Measurements from ENCODE around the gene NFIB. TPM values are rescaled to one million over a fixed set of nuclear protein-coding genes. Genes with fewer than 3 reads are reported as not detected.

Gene NFIB
- total RNA-seq, 2 experiments from 2014 or later: not detected

DNA sequence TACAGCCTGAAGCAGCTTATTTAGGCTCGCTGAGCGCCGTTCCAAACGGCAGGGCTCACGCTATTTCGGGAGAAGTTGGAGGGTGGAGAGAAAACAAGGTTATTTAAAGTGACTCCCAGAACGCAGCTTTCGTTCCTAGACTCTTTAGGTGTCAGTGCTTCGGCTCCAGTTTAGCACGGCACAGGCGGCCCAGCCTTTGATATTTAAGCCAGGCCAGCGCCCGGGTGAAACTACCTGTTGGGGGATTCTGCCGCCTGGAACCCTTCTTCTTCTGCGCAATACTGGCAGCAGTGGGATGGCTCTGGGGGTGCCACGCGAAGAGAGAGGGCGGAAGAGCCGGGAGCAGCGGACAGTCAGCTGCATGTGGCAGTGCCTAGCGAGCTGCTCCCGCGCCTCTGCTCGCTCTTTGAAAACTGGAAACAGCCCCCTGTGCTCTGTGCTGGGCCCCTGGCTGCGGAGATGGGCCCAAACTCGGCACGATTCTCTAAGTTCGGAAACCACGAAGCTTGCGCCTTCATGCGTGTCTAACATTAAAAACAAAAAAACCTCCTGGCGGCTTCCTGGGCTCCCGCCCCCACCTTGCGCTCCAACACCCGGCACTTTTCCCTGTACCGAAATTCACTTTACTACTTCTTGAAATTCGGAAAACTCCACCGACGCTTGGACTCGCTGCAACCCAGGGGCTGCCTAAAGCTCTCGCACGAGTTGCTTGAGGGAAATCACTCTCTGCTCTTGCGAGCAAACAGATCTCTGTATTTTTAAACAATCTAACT is 34.6 kb upstream of the NFIB start:
- peaks cover 55% of the 10 kb centered on the region for H3K27me3 Mint-ChIP-seq
- H3K27ac Mint-ChIP-seq: no peak overlapping the region
- ChIA-PET CTCF (interaction anchor here (0.8 kb wide), 1 partner anchor 921 kb away, joined by 3 read pairs; no protein-coding TSS in a partner anchor), POLR2A (no interaction called here)
- DNase-seq (no peak), ATAC-seq (no peak)
- intact Hi-C loops (cut with micrococcal nuclease): loop anchor here (5.0 kb wide), 1 partner anchor 36 kb away; the partner anchor contains the start of gene NFIB
- H3K9me3 Mint-ChIP-seq: no peaks in the 10 kb centered on the region
- H3K36me3 Mint-ChIP-seq (ENCODE audit: low read depth): no peaks in the 10 kb centered on the region
- TF ChIP-seq, protein P1, sequence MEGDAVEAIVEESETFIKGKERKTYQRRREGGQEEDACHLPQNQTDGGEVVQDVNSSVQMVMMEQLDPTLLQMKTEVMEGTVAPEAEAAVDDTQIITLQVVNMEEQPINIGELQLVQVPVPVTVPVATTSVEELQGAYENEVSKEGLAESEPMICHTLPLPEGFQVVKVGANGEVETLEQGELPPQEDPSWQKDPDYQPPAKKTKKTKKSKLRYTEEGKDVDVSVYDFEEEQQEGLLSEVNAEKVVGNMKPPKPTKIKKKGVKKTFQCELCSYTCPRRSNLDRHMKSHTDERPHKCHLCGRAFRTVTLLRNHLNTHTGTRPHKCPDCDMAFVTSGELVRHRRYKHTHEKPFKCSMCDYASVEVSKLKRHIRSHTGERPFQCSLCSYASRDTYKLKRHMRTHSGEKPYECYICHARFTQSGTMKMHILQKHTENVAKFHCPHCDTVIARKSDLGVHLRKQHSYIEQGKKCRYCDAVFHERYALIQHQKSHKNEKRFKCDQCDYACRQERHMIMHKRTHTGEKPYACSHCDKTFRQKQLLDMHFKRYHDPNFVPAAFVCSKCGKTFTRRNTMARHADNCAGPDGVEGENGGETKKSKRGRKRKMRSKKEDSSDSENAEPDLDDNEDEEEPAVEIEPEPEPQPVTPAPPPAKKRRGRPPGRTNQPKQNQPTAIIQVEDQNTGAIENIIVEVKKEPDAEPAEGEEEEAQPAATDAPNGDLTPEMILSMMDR (IDR thresholded peaks at IDR 0.05): no peak
- H3K4me3 Mint-ChIP-seq: no peak overlapping the region
- H3K4me1 Mint-ChIP-seq (ENCODE audit: low read depth): no peaks in the 10 kb centered on the region

GRCh38 chr9:14348123-14348372 is 34.1 kb upstream of the NFIB start:
- Mint-ChIP-seq H3K27ac (no peak overlapping the region), H3K4me3 (no peak overlapping the region), H3K27me3 (peaks cover 50% of the 10 kb centered on the region), H3K4me1 (ENCODE audit: low read depth) (no peaks in the 10 kb centered on the region), H3K9me3 (no peaks in the 10 kb centered on the region), H3K36me3 (ENCODE audit: low read depth) (no peaks in the 10 kb centered on the region)
- no peak for ATAC-seq
- CTCF ChIA-PET: no interaction called here
- TF ChIP-seq, protein P1 (IDR thresholded peaks at IDR 0.05): no peak
- no peak for DNase-seq
- intact Hi-C loops (cut with micrococcal nuclease): loop anchor here (5.0 kb wide), 1 partner anchor 36 kb away; the partner anchor contains the start of gene NFIB
- POLR2A ChIA-PET: no interaction called here

DNA sequence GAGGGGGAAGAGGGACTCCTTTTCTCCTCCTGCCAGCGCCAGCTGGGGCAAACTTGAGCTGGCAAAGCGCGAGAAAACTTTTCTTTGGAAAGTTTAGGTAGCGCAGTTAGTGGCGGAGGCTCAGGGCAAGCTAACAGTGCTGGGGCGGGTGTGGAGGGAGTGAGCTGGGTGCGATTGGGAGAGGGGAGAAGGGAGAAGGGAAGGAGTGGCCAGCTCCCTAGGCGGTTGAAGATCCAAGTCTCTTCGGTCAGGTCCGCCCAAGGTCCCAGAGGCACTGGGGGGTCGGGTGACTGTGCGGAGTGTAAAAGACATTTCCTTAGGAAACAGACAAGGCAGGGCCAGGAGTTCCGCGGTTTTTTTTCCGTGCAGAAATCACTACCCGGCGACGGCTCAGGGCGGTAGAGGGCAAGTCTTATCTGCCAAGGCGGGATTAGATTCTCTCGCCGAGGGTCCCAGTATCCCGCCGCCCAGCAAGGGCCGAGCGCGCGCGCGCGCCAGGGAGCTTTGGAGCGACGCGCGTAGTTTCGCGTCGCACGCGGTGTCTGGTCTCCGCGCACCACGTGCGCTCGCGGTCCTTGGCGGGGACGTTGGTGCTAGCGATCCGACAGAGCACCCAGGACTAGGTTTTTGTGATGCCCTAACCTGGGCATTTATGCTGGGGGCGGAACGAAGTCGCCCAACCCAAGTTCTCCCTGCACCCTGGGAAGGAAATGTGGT is 33.6 kb upstream of the NFIB start:
- intact Hi-C loops (cut with micrococcal nuclease): loop anchor here (5.0 kb wide), 1 partner anchor 35 kb away; the partner anchor contains the start of gene NFIB
- H3K4me1 Mint-ChIP-seq (ENCODE audit: low read depth): no peaks in the 10 kb centered on the region
- TF ChIP-seq, protein P1 (IDR thresholded peaks at IDR 0.05): no peak
- no peak overlapping the region for H3K4me3 Mint-ChIP-seq
- CTCF ChIA-PET: no interaction called here
- DNase-seq (no peak), ATAC-seq (no peak)
- POLR2A ChIA-PET: no interaction called here
- no peak overlapping the region for H3K27ac Mint-ChIP-seq
- H3K27me3 Mint-ChIP-seq: peaks cover 45% of the 10 kb centered on the region
- H3K36me3 Mint-ChIP-seq (ENCODE audit: low read depth): no peaks in the 10 kb centered on the region
- no peaks in the 10 kb centered on the region for H3K9me3 Mint-ChIP-seq

DNA sequence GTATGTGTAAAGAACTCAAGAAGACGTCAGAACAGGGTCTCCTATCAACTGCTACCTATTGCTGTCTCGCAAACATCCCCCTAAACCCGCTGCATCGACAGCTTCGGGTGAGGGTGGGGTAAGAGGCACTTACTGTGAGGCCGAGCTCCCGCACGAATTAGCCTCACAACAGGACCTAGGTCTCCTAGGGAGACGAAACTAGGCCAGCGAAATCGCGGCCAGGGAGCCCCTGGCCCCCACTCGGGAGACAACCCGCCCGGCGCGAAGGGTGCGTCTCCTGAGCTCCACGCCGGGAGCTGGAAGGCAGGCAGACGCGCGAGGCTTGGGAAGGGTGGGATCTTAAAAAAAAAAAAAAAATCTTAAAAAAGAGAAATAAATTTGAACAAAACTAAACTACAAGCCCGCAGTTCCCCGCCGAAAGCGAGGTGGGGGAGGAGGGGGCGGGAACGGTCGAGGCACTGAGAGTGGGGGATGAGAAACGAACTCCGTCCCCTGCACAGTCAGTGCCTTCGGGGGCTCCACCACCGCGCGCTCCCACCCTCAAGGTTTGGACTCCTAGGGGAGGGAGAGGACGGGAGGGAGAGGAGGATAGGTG is 33.0 kb upstream of the NFIB start:
- H3K9me3 Mint-ChIP-seq: no peaks in the 10 kb centered on the region
- CTCF ChIA-PET: no interaction called here
- POLR2A ChIA-PET: no interaction called here
- no peaks in the 10 kb centered on the region for H3K36me3 Mint-ChIP-seq (ENCODE audit: low read depth)
- TF ChIP-seq, protein P1 (IDR thresholded peaks at IDR 0.05): no peak
- no peak overlapping the region for H3K4me3 Mint-ChIP-seq
- no peaks in the 10 kb centered on the region for H3K4me1 Mint-ChIP-seq (ENCODE audit: low read depth)
- H3K27ac Mint-ChIP-seq: no peak overlapping the region
- DNase-seq (no peak), ATAC-seq (no peak)
- intact Hi-C loops (cut with micrococcal nuclease): loop anchor here (5.0 kb wide), 1 partner anchor 35 kb away; the partner anchor contains the start of gene NFIB
- peaks cover 43% of the 10 kb centered on the region for H3K27me3 Mint-ChIP-seq
